H9 (cell line): ENCODE results near the gene ARL17B. TPM values are rescaled to one million over a fixed set of nuclear protein-coding genes. Genes with fewer than 3 reads are reported as not detected.
"Not testable (repeated sequence)": the region's sequence is repeated elsewhere in the genome, so short reads cannot be mapped to it uniquely, and the experiment has no call there.

ENCODE experiments used
- DNase-seq: peaks from one replicate; pipeline ENCODE4 v3.0.0-alpha.2; 2017
- H2AFZ ChIP-seq: one replicate; pipeline ENCODE4 v1.6.1; 2013; ENCODE audit warnings: mild to moderate bottlenecking, low read length, control low read depth, moderate library complexity
- H2AK5ac ChIP-seq: 2 replicates; pipeline ENCODE4 v1.6.1; 2013; ENCODE audit warnings: low read length, control low read depth, mixed read lengths; ENCODE audit not compliant: insufficient read length
- H2BK120ac ChIP-seq: one replicate; pipeline ENCODE4 v1.6.1; 2013; ENCODE audit warnings: low read depth, mild to moderate bottlenecking, low read length, control low read depth, inconsistent platforms; ENCODE audit not compliant: poor library complexity, severe bottlenecking
- H2BK12ac ChIP-seq: 2 replicates; pipeline ENCODE4 v1.6.1; 2013; ENCODE audit warnings: low read length, control low read depth, mixed read lengths, low read depth; ENCODE audit not compliant: insufficient read length
- H2BK15ac ChIP-seq: 2 replicates; pipeline ENCODE4 v1.6.1; 2013; ENCODE audit warnings: low read depth, low read length, control low read depth
- H2BK20ac ChIP-seq: one replicate; pipeline ENCODE4 v1.6.1; 2013; ENCODE audit warnings: low read depth, mild to moderate bottlenecking, low read length, control low read depth, inconsistent platforms; ENCODE audit not compliant: poor library complexity, severe bottlenecking
- H2BK5ac ChIP-seq: 2 replicates; pipeline ENCODE4 v1.6.1; 2013; ENCODE audit warnings: low read length, control low read depth, mixed read lengths; ENCODE audit not compliant: insufficient read length
- H3K14ac ChIP-seq: 2 replicates; pipeline ENCODE4 v1.6.1; 2013; ENCODE audit warnings: low read length, control low read depth; ENCODE audit not compliant: insufficient read depth
- H3K18ac ChIP-seq: 2 replicates; pipeline ENCODE4 v1.6.1; 2013; ENCODE audit warnings: low read depth, mild to moderate bottlenecking, mixed read lengths, low read length, control low read depth; ENCODE audit not compliant: insufficient read length
- H3K23ac ChIP-seq: 2 replicates; pipeline ENCODE4 v1.6.1; 2013; ENCODE audit warnings: low read length, control low read depth, mixed read lengths, low read depth; ENCODE audit not compliant: insufficient read length
- H3K23me2 ChIP-seq: 2 replicates; pipeline ENCODE4 v1.6.1; 2013; ENCODE audit warnings: low read depth, mild to moderate bottlenecking, mixed read lengths, low read length, control low read depth; ENCODE audit not compliant: insufficient read length, poor library complexity, severe bottlenecking
- H3K27ac ChIP-seq: 2 replicates; pipeline ENCODE4 v1.5.1; 2013; ENCODE audit warnings: low read length, control low read depth, mixed read lengths, low read depth; ENCODE audit not compliant: insufficient read length
- H3K27me3 ChIP-seq: 2 replicates; pipeline ENCODE4 v1.6.1; 2013; ENCODE audit warnings: low read length, control low read depth, inconsistent platforms; ENCODE audit not compliant: insufficient read depth
- H3K4ac ChIP-seq: 2 replicates; pipeline ENCODE4 v1.6.1; 2013; ENCODE audit warnings: low read depth, mild to moderate bottlenecking, control low read depth, inconsistent platforms, low read length, moderate library complexity
- H3K4me1 ChIP-seq: 2 replicates; pipeline ENCODE4 v1.6.1; 2013; ENCODE audit warnings: low read length, control low read depth, inconsistent platforms; ENCODE audit not compliant: insufficient read depth
- H3K4me2 ChIP-seq: 2 replicates; pipeline ENCODE4 v1.6.1; 2013; ENCODE audit warnings: low read length, control low read depth, mixed read lengths; ENCODE audit not compliant: insufficient read length, insufficient read depth
- H3K56ac ChIP-seq: 2 replicates; pipeline ENCODE4 v1.6.1; 2013; ENCODE audit warnings: low read depth, mild to moderate bottlenecking, mixed read lengths, low read length, control low read depth; ENCODE audit not compliant: insufficient read length
- H3K79me1 ChIP-seq: 2 replicates; pipeline ENCODE4 v1.6.1; 2013; ENCODE audit warnings: low read depth, mild to moderate bottlenecking, moderate library complexity, low read length, control low read depth, inconsistent platforms; ENCODE audit not compliant: insufficient read depth, poor library complexity, severe bottlenecking
- H3K79me2 ChIP-seq: 2 replicates; pipeline ENCODE4 v1.6.1; 2013; ENCODE audit warnings: low read length, control low read depth, inconsistent platforms; ENCODE audit not compliant: insufficient read depth
- H3K9ac ChIP-seq: 2 replicates; pipeline ENCODE4 v1.6.1; 2013; ENCODE audit warnings: low read length, control low read depth, mixed read lengths; ENCODE audit not compliant: insufficient read length; ENCODE audit errors: extremely low read depth
- H3K9me3 ChIP-seq: one replicate; pipeline ENCODE4 v1.6.1; 2013; ENCODE audit warnings: low read depth, low read length, inconsistent platforms; ENCODE audit not compliant: control insufficient read depth
- H3T11ph ChIP-seq: one replicate; pipeline ENCODE4 v1.6.1; 2013; ENCODE audit warnings: mild to moderate bottlenecking, low read length, control low read depth, inconsistent platforms
- H4K20me1 ChIP-seq: one replicate; pipeline ENCODE4 v1.6.1; 2013; ENCODE audit not compliant: control insufficient read depth, insufficient read length, insufficient read depth
- H4K5ac ChIP-seq: 2 replicates; pipeline ENCODE4 v1.6.1; 2013; ENCODE audit warnings: low read depth, mild to moderate bottlenecking, mixed read lengths, low read length, control low read depth; ENCODE audit not compliant: insufficient read length
- H4K8ac ChIP-seq: replicated peaks from 2 replicates; pipeline ENCODE4 v1.6.1; 2013; ENCODE audit warnings: low read length, control low read depth, mixed read lengths, low read depth; ENCODE audit not compliant: insufficient read length
- H4K91ac ChIP-seq: 2 replicates; pipeline ENCODE4 v1.6.1; 2013; ENCODE audit warnings: low read depth, mild to moderate bottlenecking, moderate library complexity, mixed read lengths, low read length, control low read depth; ENCODE audit not compliant: insufficient read length
- H3K27ac Mint-ChIP-seq, 3 experiments: 2 replicates in 2 of 3; 3 replicates in 1 of 3; pipeline ENCODE4 v1.8.0; 2020 to 2021; ENCODE audit warnings: mixed read lengths in 3 of 3, mild to moderate bottlenecking in 1 of 3, moderate library complexity in 1 of 3
- H3K27me3 Mint-ChIP-seq: 2 replicates; pipeline ENCODE4 v1.8.0; 2021; ENCODE audit warnings: low read depth, mild to moderate bottlenecking, moderate library complexity, mixed read lengths
- H3K36me3 Mint-ChIP-seq, 3 experiments: 2 replicates in 2 of 3; 3 replicates in 1 of 3; pipeline ENCODE4 v1.8.0; 2020 to 2021; ENCODE audit warnings: low read depth in 3 of 3, mixed read lengths in 3 of 3; ENCODE audit not compliant: insufficient read depth in 1 of 3
- H3K4me1 Mint-ChIP-seq, 2 experiments: 2 replicates each; pipeline ENCODE4 v1.8.0; 2020; ENCODE audit warnings: mixed read lengths in 2 of 2
- H3K4me3 Mint-ChIP-seq, 2 experiments: 2 replicates in 1 of 2; 3 replicates in 1 of 2; pipeline ENCODE4 v1.8.0; 2020 to 2021; ENCODE audit warnings: mild to moderate bottlenecking in 2 of 2, mixed read lengths in 2 of 2, moderate library complexity in 1 of 2
- H3K9me3 Mint-ChIP-seq, 2 experiments: 2 replicates in 1 of 2; 3 replicates in 1 of 2; pipeline ENCODE4 v1.8.0; 2020; ENCODE audit warnings: mild to moderate bottlenecking in 2 of 2, mixed read lengths in 2 of 2, moderate library complexity in 1 of 2
- WGBS: extraction: QIAGEN DNeasy Blood & Tissue Kit; methylation state at CpG from one replicate; pipeline ENCODE4 v1.1.7; 2013; ENCODE audit warnings: missing lambda C conversion rate, low lambda C conversion rate, mixed read lengths; ENCODE audit not compliant: insufficient read length; ENCODE audit errors: extremely low coverage; 5-methylcytosine and 5-hydroxymethylcytosine counted together
- total RNA-seq: library from RNA; stranded (reverse); gene quantifications from 2 replicates; pipeline ENCODE4 v1.2.1, GENCODE V29; 2021

ARL17B gene
- total RNA-seq, 1 experiment from 2014 or later: 10.8 TPM

GRCh38 chr17:46407155-46407554 lies 45.6 kb upstream of the ARL17B start:
- H4K20me1 ChIP-seq, H3K4me1 ChIP-seq, H3K56ac ChIP-seq, H2BK5ac ChIP-seq, H3K27me3 Mint-ChIP-seq, H2BK120ac ChIP-seq, H3K27ac Mint-ChIP-seq, H3K27me3 ChIP-seq, H3K9ac ChIP-seq, H3K23me2 ChIP-seq, H4K8ac ChIP-seq, H3K23ac ChIP-seq, H3K4ac ChIP-seq, H3K36me3 Mint-ChIP-seq, H3K14ac ChIP-seq, H3K4me1 Mint-ChIP-seq, H3T11ph ChIP-seq, H4K5ac ChIP-seq, H3K79me2 ChIP-seq, H3K4me2 ChIP-seq, H3K9me3 ChIP-seq, H2BK15ac ChIP-seq, H2AK5ac ChIP-seq, H3K27ac ChIP-seq, H3K18ac ChIP-seq, H3K4me3 Mint-ChIP-seq, DNase-seq, H3K9me3 Mint-ChIP-seq, H4K91ac ChIP-seq, H2BK20ac ChIP-seq, H2AFZ ChIP-seq, H2BK12ac ChIP-seq, H3K79me1 ChIP-seq: not testable (repeated sequence)
- WGBS: no CpG with 5 or more reads among the region's 5 CpGs

DNA sequence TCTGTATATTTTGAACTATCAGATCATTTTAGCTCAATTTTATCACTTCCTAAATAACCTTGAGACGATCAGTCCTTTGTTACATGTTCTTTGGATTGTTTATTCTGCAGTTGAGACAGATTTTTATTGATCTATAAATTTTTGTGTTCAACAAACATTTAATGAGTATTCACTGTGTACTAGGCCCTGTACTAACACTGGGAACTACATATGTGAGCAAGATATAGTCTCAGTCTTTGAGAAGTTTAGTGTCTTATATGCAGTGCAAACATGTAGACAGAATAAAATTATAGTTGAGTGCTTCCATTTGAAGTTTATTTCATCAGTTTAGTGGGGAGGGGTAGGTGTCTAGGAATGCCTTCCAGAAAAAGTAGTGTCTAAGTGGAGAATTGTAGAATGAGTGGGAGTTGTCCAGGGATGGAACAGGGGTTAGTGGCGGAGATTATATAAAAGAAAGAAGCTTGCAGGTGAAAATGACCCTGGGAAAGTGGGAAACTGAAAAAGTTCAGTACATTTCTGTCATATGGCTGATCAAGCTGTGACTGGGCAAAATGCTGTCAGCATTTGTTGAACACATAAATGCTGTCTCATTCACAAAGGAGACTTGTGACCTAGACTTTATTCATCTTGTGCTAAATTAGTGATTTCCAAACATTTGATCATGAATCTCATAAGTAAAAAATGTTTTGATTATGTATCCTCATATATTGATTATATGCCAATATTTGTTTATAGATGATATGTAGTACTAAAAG lies 39.6 kb upstream of the ARL17B start:
- not testable (repeated sequence) for H3K23ac ChIP-seq, H2BK15ac ChIP-seq, H3K23me2 ChIP-seq, H3T11ph ChIP-seq, H2BK120ac ChIP-seq, H3K4me1 ChIP-seq, H3K79me1 ChIP-seq, H3K14ac ChIP-seq, H3K4me3 Mint-ChIP-seq, DNase-seq, H4K5ac ChIP-seq, H2AK5ac ChIP-seq, H3K18ac ChIP-seq, H2BK12ac ChIP-seq, H3K27me3 Mint-ChIP-seq, H4K20me1 ChIP-seq, H3K27ac ChIP-seq, H2BK5ac ChIP-seq, H3K79me2 ChIP-seq, H3K27ac Mint-ChIP-seq, H3K9me3 ChIP-seq, H2AFZ ChIP-seq, H3K9me3 Mint-ChIP-seq, H4K91ac ChIP-seq, H3K56ac ChIP-seq, H3K4me1 Mint-ChIP-seq, H3K4ac ChIP-seq, H4K8ac ChIP-seq, H3K9ac ChIP-seq, H3K27me3 ChIP-seq, H3K4me2 ChIP-seq, H2BK20ac ChIP-seq, H3K36me3 Mint-ChIP-seq
- no CpG with 5 or more reads among the region's 2 CpGs for WGBS
